GM18507 (cell line): ENCODE results near the gene NTRK1.

ENCODE experiments used
- DNase-seq: peaks from one replicate; pipeline ENCODE4 v3.0.0; 2011; ENCODE audit warnings: low read depth; ENCODE audit not compliant: insufficient read length; ENCODE audit errors: extremely low spot score
- FAIRE-seq: peaks from 2 replicates; lab custom pipeline; 2011; peaks lifted over from hg19 to GRCh38; lab: Jason Lieb, UNC

NTRK1 gene

DNA sequence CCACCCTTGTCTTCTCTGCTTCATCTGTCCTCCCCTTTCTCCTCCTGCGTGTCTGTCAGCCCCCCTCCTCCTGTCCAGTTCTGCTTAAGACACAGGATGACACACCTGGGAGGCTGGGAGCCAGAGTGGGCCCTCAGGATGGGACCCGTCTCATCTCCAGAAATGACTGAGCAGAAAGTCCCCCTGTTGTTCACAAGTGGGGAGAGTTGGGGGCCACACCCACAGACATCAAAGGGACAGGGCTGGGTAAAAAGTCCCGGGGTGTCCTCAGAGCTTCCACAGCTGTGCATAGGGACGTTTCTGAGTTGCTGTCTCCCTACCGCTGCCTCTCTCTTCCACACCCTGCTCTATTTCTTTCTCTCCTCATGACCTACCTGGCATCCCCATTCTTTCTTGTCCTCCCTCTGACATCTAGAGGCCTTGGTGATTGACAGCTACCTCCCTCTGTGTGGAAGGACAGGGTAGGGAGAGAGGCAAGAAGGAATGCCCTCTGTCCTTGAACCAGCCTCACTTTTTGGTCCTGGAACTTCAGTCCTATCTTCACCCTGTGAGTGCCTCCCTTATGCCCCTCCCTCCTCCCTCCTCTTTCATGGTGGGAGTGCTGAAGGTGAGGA lies 24.5 kb upstream of the NTRK1 start:
- no peak for DNase-seq
- FAIRE-seq = peak; percentile 73

DNA sequence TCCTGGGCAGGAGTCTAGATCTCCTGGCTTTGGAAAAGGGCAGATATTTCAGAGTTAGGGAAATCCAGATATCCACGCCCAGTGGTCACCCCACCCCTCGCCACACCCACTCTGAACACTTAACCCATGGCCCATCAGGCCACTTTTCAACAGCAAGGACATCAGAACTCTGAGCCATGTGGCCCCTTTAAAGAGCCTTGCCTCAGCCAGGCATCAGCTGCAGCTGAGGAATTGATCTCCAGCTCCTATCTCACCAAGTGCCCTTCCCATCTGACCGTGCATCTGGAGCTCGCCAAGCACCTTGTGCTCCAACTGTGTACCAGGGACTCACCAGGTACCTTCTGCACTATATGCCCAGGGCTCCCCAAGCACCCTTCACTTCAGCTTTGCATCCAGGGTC lies 23.8 kb upstream of the NTRK1 start:
- no peak for DNase-seq
- FAIRE-seq = no peak

DNA sequence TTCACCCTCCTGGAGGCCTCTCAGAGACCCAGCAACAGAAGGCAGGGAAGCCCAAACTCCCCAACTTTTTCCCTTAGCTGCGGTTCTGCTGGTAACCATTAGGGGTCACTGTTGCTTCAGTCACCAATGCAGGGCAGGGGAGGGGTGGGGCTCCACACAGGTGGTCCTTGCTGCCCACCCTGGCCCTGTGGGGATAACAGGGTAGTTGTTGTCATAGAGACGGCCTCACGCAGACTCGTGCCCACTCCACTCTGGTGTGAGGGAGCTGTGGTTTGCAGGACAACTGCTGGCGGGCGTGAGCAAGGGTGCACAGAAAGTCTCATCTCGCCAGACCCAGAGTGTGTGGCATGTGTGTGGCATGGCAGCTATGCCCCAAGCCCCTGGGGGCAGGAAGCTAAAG lies 21.7 kb upstream of the NTRK1 start:
- peak; percentile 84 for FAIRE-seq
- DNase-seq = no peak

DNA sequence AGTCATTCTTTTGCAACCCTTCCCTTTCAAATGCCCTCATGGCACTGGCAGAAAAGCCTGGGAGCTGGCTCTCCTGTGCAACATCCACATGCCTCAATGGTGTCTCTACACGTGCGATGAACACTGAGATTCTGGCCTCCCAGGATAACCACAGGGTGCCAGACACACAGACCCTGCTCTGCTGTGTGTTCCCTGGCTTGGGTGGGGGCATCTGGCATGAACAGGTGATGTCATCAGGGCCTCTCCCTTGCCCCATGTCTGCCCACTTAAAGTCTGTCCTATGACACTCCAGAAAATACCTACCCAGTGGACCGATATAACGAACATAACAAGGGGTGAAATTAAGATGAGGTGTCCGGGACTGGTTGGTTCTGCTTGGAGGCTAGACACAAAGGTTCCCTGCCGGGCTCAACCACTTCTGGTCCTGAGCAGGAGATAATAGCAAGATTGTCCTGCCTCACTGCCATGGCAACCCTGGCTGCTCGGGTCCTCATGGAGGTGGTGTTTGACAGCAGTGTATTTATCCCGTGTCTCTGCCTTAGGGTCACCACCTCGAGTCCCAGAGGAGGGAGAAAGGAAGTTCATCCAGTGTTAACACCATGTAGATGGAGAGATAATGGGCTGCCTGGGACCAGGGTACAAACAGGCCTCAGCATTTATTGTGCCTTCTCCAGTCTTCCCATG lies 21.1 kb upstream of the NTRK1 start:
- FAIRE-seq (no peak), DNase-seq (no peak)

DNA sequence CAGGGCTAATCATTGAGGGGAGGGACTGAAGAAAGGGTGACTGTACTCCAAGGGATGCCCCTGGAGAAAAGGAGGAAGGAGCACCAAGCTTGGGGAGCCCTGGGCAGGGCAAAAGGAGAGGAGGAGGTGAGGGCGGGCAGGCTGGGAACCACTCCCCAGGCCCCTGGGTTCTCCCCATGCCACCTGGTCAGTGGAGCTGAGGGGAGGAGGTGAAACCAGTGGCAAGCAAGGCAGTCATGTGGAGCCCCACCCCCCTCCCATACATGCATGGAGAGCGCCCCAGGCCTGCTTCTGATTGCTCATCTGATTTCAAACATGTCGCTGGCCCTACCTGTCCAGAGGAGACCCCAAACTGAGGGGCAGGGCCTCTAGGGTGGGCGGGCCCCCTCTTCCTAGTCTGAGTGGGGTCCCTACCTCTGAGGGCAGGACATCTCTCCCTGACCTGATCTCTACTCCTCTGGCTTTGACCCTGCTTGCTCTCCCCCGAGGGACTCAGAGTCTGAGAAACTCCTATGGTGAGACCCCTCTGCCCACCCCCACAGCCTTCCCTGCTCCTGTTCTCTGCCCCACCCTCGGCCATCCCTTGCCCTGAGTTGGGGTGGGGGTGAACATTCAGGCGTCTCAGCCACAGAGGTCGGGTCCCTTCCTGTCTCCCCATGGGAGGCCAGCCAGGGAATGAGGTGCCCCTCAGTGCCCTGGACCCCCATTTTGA lies 20.3 kb upstream of the NTRK1 start:
- DNase-seq (no peak), FAIRE-seq (no peak)

DNA sequence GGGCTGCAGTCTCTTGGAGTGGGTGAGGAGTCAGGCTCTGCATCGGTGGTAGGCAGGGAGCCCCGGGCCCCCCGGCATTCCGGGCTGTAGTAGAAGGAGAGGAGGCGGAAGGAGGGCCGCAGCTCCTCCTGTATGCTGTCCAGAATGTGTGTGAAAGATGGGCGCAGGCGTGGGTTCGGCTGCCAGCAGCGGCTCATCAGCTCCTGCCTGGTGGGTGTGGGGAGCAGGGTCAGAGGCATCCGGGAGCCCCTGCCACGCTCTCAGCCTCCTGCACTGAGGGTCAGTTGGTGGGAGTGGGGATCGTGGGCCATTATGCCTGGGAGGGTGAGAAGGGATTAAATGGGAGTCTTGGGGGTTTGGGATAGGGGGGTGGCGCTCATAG lies 19.8 kb upstream of the NTRK1 start:
- FAIRE-seq (no peak), DNase-seq (no peak)

DNA sequence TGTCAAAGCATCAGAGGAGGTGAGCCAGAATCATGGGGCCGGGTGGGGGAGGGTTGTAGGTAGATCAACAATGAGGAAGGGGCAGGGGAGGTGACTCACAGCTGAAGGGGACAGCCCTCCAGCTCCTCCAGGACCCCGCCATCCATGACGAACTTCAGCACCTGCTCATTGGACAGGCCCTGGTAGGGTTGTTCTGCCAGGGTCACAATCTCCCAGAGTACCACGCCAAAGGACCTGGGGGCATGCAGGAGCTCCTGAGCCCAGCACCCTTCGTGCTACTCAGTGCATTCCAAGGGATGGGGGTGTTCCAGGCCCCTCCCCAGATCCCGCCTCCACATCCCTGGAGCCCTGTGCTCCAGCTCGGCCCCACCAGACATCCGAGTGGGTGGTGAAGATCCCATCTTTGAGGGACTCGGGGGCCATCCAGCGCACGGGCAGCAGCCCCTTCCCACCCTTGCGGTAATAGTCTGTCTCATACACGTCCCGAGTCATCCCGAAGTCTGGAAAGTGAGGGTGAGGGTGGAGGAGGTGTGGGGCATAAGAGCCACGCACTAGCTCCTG lies 19.3 kb upstream of the NTRK1 start:
- no peak for DNase-seq
- FAIRE-seq = no peak

DNA sequence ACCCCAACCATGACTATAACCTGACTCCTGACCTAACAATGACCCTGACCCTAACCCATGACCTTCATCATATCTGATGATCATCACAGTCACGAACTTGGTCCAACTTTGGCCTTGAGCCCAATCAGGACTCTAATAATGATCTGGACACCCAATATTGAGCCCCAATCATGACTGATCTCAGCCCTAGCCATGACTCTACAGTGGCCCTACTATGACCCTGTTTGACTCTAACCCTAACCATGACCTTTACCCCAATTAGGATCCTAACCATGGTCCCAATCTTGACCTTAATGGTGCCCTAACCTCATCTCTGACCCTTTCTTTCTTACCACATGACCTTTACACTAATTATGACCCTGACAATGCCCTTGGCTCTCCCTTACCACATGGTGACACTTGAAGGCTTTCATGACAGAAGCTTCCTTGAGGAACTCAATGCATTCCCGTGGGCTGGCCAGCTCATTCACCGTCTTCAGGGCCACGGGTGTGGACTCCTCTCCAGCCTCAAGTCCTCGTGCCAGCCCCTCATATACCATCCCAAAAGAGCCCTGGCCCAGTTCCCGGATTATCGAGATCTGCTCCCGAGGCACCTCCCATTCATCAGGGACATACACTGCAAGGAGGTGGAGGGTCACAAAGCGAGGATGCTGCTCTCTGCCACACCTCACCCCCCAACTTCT lies 17.9 kb upstream of the NTRK1 start:
- DNase-seq (no peak), FAIRE-seq (no peak)

DNA sequence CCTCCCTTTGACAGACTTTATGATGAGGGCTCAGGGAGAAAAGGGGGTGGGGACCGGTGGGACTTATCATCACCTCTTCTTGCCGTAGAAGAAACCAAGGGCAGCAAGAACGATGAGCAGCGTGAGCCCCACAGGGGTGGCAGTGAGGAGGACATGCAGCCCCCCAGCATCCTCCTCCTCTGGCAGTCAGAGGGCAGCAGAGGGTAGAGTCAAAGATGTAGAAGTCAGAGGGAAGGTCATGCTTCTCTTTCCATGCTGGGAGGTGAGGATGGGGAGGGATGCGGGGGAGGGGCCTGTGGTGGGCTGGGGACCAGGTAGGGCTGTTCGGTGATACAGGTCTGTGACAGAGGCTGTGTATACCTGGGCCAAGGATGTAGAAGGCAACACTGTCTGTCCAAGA lies 16.6 kb upstream of the NTRK1 start:
- DNase-seq = no peak
- FAIRE-seq = no peak

DNA sequence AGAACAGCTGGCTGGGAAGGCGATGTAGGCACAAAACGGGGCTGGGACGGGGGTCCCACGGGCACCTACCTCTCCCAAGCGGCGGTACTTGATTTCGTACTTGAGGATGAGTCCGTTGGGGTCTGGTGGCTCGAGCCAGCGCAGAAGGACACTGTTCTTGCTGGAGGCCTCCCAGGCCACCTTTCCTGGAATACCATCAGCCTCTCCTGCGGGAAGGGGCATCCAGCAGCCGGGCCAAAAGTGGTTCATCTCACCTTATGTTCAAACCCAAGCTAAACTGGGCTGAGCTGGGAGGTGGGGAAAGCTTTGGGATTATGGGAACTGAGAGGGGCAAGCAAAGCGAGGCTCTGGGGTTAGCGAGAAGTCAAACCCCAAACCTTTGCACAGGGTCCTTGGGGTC lies 16.0 kb upstream of the NTRK1 start:
- DNase-seq (no peak), FAIRE-seq (no peak)

DNA sequence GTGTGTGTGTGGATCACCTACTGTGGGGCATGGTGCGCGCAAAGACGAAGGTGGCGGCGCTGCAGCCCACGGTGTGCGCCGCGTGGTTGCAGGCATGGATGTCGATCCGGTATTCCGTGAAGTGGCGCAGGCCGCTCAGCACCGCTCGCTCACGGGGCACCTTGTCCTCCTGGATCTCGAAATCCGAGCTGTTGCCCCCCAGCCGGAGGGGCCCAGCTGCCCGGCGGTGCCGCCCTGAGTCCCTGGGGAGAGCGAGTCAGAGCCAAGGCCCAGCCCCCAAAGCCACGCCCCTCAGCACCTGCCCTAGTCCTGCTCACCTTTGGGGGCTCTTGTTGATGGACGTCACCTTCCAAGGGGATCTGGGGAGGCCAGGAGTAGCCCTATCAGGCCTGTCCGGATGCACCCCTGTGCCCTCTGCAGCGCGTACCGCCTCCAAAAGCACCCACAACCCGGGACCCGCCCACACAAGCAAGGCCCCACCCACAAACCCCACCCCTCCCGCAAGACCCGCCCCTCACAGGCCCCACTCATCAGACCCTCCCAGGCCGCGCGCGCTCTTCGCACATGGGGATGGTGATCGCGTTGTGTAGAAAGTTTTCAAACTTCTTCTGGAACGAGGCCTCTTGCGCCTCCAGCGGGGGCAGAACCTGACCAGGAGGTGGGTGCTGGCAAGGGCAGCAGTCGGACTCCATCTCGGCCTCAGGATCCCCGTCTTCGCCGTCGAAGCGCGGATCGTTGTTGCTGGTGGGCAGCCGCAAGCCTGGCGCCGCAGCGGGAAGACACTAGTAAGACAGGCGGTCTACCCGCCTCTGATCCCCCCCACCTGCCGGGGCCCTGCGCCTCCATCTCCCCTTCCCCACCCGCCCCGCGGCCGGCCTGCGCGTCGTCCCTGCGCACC lies 15.4 kb upstream of the NTRK1 start:
- FAIRE-seq (no peak), DNase-seq (no peak)

DNA sequence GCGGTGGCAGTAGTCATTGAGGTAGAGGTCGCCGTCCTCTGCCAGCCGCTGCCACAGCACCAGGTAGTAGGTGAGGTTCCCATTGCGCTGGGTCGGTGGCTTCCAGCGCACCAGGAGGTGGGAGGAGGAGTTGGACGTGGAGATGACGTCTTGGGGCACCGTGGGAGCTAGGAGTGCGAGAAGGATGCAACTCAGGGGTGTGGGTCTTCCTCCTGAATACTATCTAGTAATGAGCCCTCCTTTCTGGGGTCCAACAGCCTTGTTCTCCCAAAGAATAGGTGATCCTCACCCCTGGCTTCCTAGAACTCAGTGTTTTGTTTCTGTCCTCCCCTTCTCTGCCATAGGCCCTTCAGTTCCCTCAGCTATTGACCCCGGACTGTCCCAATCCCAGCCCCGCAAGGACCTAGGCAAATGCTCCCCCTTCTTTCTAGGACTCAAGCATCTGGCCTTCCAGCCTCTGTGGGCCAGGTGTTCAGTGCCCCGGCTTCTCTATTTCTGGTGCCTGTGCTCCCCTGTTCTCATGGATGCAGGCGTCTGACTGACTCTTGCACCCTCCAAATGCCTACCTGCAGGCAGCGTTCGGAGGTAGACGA lies 14.6 kb upstream of the NTRK1 start:
- DNase-seq = no peak
- FAIRE-seq = no peak

DNA sequence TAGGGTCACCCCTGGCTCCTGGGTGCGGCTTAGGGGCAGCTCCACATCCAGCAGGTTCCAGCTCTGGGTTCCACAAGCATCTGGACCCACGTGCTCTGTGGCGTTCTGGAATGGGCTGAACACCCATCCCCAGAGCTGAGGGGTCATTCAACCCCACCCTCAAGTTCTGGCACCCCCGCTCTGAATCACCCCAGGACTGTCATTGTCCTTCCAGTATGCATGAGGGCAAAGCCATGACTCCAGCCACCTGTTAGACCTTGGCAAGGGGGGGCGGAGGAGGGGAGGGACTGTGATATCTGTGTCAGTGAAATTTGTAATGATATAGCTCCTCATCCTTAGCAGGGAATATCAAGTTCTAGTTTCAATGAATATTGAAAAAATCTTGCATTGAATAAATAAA lies 14.0 kb upstream of the NTRK1 start:
- FAIRE-seq = no peak

DNA sequence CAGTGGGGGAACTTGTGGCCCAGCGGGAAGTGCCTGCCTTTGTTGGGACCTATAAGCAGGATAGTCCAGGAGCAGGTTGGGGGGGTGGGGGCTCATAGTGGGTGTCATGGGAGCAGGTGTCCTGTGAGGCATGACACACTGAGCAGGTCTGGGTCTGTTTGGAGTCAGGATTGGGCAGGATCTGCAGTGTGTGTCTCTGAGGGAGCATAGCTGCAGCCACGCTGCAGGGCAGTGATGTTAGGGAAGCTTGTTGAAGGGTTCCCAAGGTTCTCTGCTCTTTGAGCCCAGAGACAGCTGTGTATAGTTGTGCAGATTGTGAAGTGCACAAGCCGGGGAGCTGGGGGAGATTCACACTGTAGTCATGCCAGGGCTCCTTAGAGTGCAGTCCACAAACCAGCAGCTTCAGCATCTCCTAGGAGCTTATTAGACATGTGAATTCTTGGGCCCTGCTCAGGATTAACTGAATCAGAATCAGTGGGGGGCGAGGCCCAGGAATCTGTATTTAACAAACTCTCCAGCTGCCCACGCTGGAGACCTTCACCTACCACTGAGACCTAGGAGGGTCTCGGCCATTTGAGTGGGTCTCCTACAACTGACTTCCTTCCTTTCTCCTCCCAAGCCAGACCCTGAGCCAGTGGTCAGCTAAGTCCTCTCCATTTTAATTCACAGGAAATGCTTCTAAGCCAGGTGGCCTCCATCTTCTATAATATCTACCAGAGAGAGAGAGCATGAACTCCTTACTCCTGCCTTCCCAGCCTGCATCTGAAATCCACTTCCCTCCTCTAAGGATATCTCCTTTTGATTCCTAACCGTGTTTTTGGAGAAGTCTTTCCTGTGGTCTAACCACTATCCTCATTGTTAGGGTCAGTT lies 12.8 kb upstream of the NTRK1 start:
- FAIRE-seq (no peak), DNase-seq (no peak)

More for the DNA sequence above, 14.0 kb upstream of the NTRK1 start:
- DNase-seq = no peak

DNA sequence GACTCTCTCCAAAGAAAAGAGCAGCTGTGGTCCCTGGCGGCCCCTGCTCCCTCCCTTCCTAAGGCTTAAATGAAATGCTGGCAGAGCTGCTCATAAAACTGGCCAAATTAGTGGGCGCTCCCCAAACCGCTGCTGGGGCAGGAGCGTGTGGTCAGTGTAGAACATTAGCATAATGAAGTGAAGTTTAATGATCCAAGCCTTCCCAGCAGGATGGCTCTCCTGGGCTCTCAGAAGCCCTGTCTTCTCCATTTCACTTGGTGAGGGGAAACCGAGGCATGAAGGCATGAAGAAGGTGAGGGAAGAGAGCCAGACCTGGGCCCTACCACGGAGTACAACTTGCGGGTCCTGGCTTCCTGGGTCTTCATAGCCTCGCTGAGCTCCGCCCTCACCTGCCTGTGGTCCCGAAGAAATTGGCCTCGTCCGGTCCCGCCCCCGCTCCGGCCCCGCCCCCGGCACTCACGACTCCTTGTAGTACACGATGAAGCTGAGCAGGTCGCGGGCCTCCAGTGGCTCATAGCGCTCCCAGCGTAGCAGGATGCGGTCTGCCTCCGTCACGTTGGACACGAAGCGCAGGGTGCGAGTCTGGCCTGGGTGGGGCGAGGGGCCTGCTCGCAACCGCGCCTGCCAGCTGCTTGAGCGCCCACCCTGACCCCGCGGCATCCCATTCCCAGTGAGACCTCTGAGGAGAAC lies 12.1 kb upstream of the NTRK1 start:
- FAIRE-seq = no peak
- no peak for DNase-seq

DNA sequence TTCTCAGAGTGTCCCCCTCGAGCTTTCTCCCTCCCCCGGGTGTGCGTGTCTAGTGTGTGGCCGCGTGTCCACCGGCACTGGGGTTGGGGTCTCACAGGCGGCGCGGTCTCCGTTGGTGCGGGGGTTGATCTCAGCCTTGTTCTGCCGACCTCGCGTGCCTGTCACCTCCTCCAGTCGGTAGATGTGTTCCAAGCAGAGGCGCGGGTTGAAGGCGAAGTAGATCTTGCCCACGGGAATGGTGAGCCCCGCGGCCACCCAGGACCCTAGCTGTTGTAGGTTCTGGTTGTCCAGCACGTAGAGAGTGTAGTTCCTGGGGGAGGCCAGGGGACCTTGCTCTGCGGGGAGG lies 11.5 kb upstream of the NTRK1 start:
- DNase-seq (no peak), FAIRE-seq (no peak)

DNA sequence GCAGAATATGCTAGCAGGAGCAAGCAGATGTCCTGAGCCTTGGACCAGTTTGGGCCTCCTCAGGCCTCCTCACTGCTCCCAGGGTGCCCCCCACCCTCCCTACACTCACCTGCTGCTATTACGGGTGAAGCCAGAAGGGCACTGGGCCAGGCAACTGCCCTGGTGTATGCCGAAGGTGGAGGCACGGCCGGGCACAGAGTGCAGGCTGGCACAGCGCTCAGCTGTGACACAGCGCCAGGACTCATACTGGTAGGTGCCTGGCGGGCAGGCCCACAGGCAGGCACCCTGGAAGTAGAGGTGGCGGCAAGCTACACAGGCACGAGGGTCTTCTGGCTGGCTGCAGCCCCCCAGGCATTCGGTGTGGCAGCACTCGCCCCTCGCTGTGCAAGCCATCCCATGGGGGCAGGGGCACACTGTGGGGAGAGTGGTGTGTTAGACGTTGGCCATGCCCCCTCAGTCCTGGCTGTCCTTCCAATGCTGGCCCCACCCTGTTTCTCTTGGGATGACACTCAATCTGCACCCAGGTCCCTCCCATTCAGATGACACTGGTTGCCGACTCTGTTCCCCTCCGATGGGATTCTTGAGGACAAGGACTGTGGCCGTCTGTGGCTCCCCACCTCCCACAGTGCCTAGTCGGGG lies 8.8 kb upstream of the NTRK1 start:
- DNase-seq = no peak
- no peak for FAIRE-seq
